HPDE6-E6E7 (cell line): ENCODE data around the gene ARHGAP26.

Experiments used
- DNase-seq: peaks from one replicate; pipeline ENCODE4 v3.0.0; 2011; ENCODE audit warnings: missing footprints; ENCODE audit errors: extremely low spot score

ARHGAP26 gene

DNA sequence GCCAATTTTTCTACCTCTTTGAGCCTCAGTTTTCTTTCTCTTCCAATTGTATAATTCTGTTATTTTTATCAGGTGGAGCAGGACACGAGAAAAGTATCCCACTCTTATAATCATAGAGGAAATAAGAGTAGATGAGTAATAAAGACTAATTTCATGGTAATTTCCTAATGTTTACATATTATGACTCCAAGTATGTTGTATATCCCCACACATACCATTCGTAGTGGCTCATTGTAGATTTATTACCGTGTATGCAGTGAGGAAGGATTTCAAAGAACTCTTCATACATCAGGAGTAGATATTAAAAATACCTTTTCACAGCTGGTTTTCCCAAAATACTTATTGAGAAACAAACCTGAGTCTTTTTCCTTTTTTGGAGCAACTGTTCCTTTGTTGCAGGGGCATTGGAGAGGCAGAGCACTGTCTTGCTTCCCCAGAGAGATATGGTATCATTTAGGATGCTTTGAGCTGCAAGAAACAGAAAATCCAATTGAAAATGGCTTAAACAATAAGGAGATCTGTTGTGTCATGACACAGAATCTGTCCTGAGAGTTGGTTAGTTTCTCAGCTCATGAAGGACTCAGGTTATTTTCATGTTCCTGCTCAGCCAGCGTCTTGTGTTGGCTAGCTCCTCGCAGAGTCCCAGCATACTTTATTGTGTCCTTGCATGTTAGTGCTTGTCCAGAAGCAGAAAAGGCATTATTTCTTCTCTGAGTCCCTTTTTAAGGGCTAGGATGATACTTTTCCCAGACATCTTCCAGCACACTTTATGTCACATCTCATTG, 291.2 kb downstream of the ARHGAP26 start:
- peak; percentile 62 for DNase-seq

DNA sequence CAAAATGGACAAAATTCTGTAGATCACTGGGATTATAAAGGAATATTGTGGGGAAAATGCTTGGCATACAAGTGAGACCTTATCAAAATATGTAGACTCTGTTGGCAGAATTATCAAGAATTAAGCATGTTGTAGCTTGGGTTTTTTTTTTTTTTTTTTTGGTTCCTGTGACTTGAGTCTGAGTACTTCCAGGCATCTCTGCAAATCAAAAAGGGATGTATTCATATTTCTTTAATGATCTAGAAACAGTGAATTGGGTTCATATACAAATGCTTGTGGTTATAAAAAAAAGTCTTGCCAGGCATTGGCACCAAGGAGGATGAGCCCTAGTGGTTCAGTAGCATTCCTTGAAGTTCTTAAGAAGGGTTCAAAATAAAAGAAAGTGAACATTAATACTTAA, 292.2 kb downstream of the ARHGAP26 start:
- DNase-seq = no peak

- no peak for DNase-seq
These were observed 293.2 kb downstream of the ARHGAP26 start for GRCh38 chr5:143063175-143063970.

GRCh38 chr5:143064218-143064641, 294.1 kb downstream of the ARHGAP26 start:
- DNase-seq = no peak

- no peak for DNase-seq
These were observed 294.5 kb downstream of the ARHGAP26 start for GRCh38 chr5:143064676-143065075.

GRCh38 chr5:143065185-143065965, 295.2 kb downstream of the ARHGAP26 start:
- DNase-seq = no peak

GRCh38 chr5:143065996-143066522, 295.9 kb downstream of the ARHGAP26 start:
- no peak for DNase-seq

- DNase-seq = no peak
These were observed 296.5 kb downstream of the ARHGAP26 start for GRCh38 chr5:143066556-143067281.

GRCh38 chr5:143068712-143069111, 298.5 kb downstream of the ARHGAP26 start:
- DNase-seq = no peak

- DNase-seq = no peak
These were observed 301.8 kb downstream of the ARHGAP26 start for GRCh38 chr5:143071927-143072326.

- DNase-seq = no peak
These were observed 302.6 kb downstream of the ARHGAP26 start for GRCh38 chr5:143072734-143073133.

- no peak for DNase-seq
These were observed 303.6 kb downstream of the ARHGAP26 start for GRCh38 chr5:143073766-143074165.

- DNase-seq = peak; percentile 35
These were observed 304.3 kb downstream of the ARHGAP26 start for GRCh38 chr5:143074414-143074996.

GRCh38 chr5:143076377-143076776, 306.2 kb downstream of the ARHGAP26 start:
- no peak for DNase-seq

DNA sequence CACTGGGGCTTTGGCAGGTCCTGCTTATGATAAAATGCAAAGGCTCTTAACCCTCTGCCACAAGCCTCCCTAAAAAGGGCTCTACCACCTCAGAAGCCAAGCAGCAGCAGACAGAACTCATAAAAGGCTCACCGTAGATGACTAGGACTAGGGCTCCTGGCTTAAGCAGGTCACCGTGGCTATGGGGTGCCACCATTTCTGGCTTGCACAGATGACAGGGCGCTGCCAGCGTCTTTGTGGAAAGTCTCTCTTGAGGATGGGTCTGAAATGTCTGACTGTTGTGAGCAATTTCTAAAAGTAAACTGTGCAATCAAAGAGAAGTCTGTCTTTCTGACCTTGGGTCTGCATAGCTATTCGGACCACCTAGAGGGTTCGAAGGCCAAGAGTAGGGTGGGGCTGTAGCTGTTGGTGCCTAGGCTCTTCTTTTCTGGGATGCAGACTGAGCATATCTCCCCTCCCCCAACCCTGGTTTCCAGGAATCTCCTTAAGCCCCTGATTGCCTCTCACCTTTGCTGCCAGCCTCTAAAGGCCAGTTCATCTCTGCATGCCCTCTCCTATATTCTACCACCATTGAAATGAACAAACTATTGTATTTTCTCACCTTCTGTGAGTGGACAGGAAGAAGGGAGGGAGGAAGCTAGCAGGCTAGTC, 307.4 kb downstream of the ARHGAP26 start:
- DNase-seq = no peak

GRCh38 chr5:143078313-143078712, 308.1 kb downstream of the ARHGAP26 start:
- DNase-seq = no peak

- DNase-seq = no peak
These were observed 308.8 kb downstream of the ARHGAP26 start for GRCh38 chr5:143078971-143079370.

GRCh38 chr5:143080407-143080806, 310.2 kb downstream of the ARHGAP26 start:
- DNase-seq = no peak

DNA sequence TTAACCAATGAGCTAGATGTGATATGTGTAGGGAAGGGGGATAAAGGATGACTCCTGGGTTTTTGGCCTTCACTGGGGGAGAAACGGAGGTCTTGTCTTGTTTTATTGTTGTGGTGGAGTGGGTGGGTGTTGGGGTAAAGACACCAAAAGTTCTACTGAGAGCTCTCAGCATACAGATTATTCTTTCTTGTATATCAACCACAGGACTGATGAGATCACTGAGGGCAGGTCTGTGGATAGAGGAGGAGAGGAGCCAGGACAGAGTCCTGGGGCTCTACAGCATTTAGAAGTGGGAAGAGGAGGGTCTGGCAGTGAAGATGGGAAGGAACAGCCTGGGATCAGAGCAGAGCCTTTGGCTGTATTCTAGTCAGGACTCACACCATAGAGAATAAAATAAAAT, 310.8 kb downstream of the ARHGAP26 start:
- no peak for DNase-seq

GRCh38 chr5:143083006-143083405, 312.8 kb downstream of the ARHGAP26 start:
- DNase-seq = no peak
